Nephron (organoid): ENCODE data around the gene GPI.
A peak's percentile ranks its signal among the peaks of the same experiment; 100 is the strongest.

Experiments
- H3K27ac Mint-ChIP-seq, 3 experiments: 2 replicates each; pipeline ENCODE4 v1.8.0; 2020; ENCODE audit warnings: mixed read lengths in 3 of 3, mild to moderate bottlenecking in 2 of 3, moderate library complexity in 1 of 3
- H3K27me3 Mint-ChIP-seq: 2 replicates; pipeline ENCODE4 v1.8.0; 2021; ENCODE audit warnings: low read depth, mild to moderate bottlenecking, moderate library complexity, mixed read lengths
- H3K36me3 Mint-ChIP-seq: 2 replicates; pipeline ENCODE4 v1.8.0; 2020; ENCODE audit warnings: low read depth, mixed read lengths
- H3K4me1 Mint-ChIP-seq: 2 replicates; pipeline ENCODE4 v1.8.0; 2020; ENCODE audit warnings: mixed read lengths
- H3K4me3 Mint-ChIP-seq, 3 experiments: 2 replicates each; pipeline ENCODE4 v1.8.0; 2020; ENCODE audit warnings: mild to moderate bottlenecking in 3 of 3, mixed read lengths in 3 of 3, moderate library complexity in 2 of 3
- H3K9me3 Mint-ChIP-seq: 2 replicates; pipeline ENCODE4 v1.8.0; 2020; ENCODE audit warnings: mixed read lengths
- CTCF ChIP-seq, 3 experiments: fragments of 200-600 bp; sonication (generic); IDR thresholded peaks; one replicate each; pipeline ENCODE4 v1.5.0; 2021; ENCODE audit warnings: antibody characterized with exemption in 3 of 3; ENCODE audit not compliant: unreplicated experiment in 3 of 3

The GPI gene

GRCh38 chr19:34353546-34353945, 11.4 kb upstream of the GPI start:
- H3K27ac Mint-ChIP-seq = no peak overlapping the region
- H3K36me3 Mint-ChIP-seq = peaks cover 31% of the 10 kb centered on the region
- no peaks in the 10 kb centered on the region for H3K27me3 Mint-ChIP-seq
- TF ChIP-seq CTCF (IDR thresholded peaks at IDR 0.05; ENCODE audit: unreplicated experiment in 3 of 3) = no peak
- H3K4me3 Mint-ChIP-seq = no peak overlapping the region
- peaks cover 12% of the 10 kb centered on the region for H3K4me1 Mint-ChIP-seq
- no peaks in the 10 kb centered on the region for H3K9me3 Mint-ChIP-seq

GRCh38 chr19:34355201-34355600, 9.8 kb upstream of the GPI start:
- H3K36me3 Mint-ChIP-seq = peaks cover 16% of the 10 kb centered on the region
- TF ChIP-seq CTCF (IDR thresholded peaks at IDR 0.05; ENCODE audit: unreplicated experiment in 3 of 3) = no peak
- no peak overlapping the region for H3K27ac Mint-ChIP-seq
- no peaks in the 10 kb centered on the region for H3K9me3 Mint-ChIP-seq
- H3K4me3 Mint-ChIP-seq = no peak overlapping the region
- peaks cover 20% of the 10 kb centered on the region for H3K4me1 Mint-ChIP-seq
- H3K27me3 Mint-ChIP-seq = no peaks in the 10 kb centered on the region

- Mint-ChIP-seq H3K27me3 (no peaks in the 10 kb centered on the region), H3K4me3 (no peak overlapping the region), H3K36me3 (peaks cover 11% of the 10 kb centered on the region), H3K4me1 (peaks cover 19% of the 10 kb centered on the region), H3K9me3 (no peaks in the 10 kb centered on the region), H3K27ac (no peak overlapping the region)
- TF ChIP-seq CTCF (IDR thresholded peaks at IDR 0.05; ENCODE audit: unreplicated experiment in 3 of 3) = no peak
These were observed 8.1 kb upstream of the GPI start for GRCh38 chr19:34356875-34357274.

- peaks cover 9% of the 10 kb centered on the region for H3K36me3 Mint-ChIP-seq
- H3K9me3 Mint-ChIP-seq = no peaks in the 10 kb centered on the region
- peak overlapping the region; percentile 69 to 70 (median 69) for H3K27ac Mint-ChIP-seq
- no peak for TF ChIP-seq CTCF (IDR thresholded peaks at IDR 0.05; ENCODE audit: unreplicated experiment in 3 of 3)
- no peaks in the 10 kb centered on the region for H3K27me3 Mint-ChIP-seq
- H3K4me1 Mint-ChIP-seq = peaks cover 19% of the 10 kb centered on the region
- H3K4me3 Mint-ChIP-seq = peak overlapping the region in 2 of 3 experiments; percentile 71 to 90
These were observed 7.6 kb upstream of the GPI start for GRCh38 chr19:34357431-34357830.

- peaks cover 4% of the 10 kb centered on the region for H3K27me3 Mint-ChIP-seq
- TF ChIP-seq CTCF (IDR thresholded peaks at IDR 0.05; ENCODE audit: unreplicated experiment in 3 of 3) = peak; percentile 43 to 61 (median 54)
- H3K4me1 Mint-ChIP-seq = peaks cover 20% of the 10 kb centered on the region
- H3K27ac Mint-ChIP-seq = peak overlapping the region; percentile 89 to 97 (median 96)
- H3K36me3 Mint-ChIP-seq = peaks cover 7% of the 10 kb centered on the region
- no peaks in the 10 kb centered on the region for H3K9me3 Mint-ChIP-seq
- peak overlapping the region; percentile 88 to 90 (median 89) for H3K4me3 Mint-ChIP-seq
These were observed 5.6 kb upstream of the GPI start for GRCh38 chr19:34359140-34359953.

- H3K27me3 Mint-ChIP-seq = peaks cover 4% of the 10 kb centered on the region
- no peaks in the 10 kb centered on the region for H3K9me3 Mint-ChIP-seq
- peak overlapping the region; percentile 89 to 97 (median 96) for H3K27ac Mint-ChIP-seq
- H3K4me3 Mint-ChIP-seq = peak overlapping the region; percentile 88 to 90 (median 89)
- H3K36me3 Mint-ChIP-seq = peaks cover 3% of the 10 kb centered on the region
- no peak for TF ChIP-seq CTCF (IDR thresholded peaks at IDR 0.05; ENCODE audit: unreplicated experiment in 3 of 3)
- peaks cover 24% of the 10 kb centered on the region for H3K4me1 Mint-ChIP-seq
These were observed 5.1 kb upstream of the GPI start for GRCh38 chr19:34359954-34360315.
